Measurements from ENCODE around the gene SNX15.

Gene SNX15

GRCh38 chr11:65071907-65072630, 44.8 kb downstream of the SNX15 start:
- no peak for DNase-seq
- Mint-ChIP-seq H3K36me3 (peaks cover 2 to 4% of the 10 kb centered on the region in 2 donors), H3K27ac (no peak overlapping the region), H3K9me3 (no peaks in the 10 kb centered on the region), H3K4me3 (no peak overlapping the region), H3K27me3 (no peaks in the 10 kb centered on the region), H3K4me1 (peaks cover 3 to 5% of the 10 kb centered on the region in 2 donors)
- ATAC-seq (replicated peaks) = peak in 1 of 2 donors; percentile 42

DNA sequence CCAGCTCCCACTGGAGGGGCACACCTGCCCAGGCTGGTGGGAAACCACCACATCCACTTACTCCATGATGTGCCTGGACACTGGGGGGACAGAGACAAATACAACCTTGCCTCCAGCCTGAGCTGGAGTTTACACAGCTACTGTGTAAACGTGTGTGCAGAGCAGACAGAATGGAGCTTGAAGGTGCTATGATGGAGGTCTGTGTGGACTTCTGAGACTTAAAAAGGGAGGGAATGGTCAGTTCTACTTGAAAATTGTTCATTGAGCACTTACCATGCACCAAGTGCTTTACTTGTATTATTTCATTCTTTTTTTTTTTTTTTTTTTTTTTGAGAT, 45.4 kb downstream of the SNX15 start:
- Mint-ChIP-seq H3K36me3 (peaks cover 4 to 7% of the 10 kb centered on the region in 2 donors), H3K9me3 (no peaks in the 10 kb centered on the region), H3K27ac (no peak overlapping the region), H3K4me3 (no peak overlapping the region), H3K27me3 (no peaks in the 10 kb centered on the region), H3K4me1 (peaks cover 3 to 5% of the 10 kb centered on the region in 2 donors)
- DNase-seq = no peak
- no peak for ATAC-seq (replicated peaks)

GRCh38 chr11:65077451-65077850, 50.2 kb downstream of the SNX15 start:
- H3K27ac Mint-ChIP-seq = no peak overlapping the region
- H3K36me3 Mint-ChIP-seq = peaks cover 9 to 17% of the 10 kb centered on the region in 2 donors
- no peaks in the 10 kb centered on the region for H3K9me3 Mint-ChIP-seq
- ATAC-seq (replicated peaks) = no peak
- H3K4me3 Mint-ChIP-seq = no peak overlapping the region
- H3K4me1 Mint-ChIP-seq = peaks cover 16 to 30% of the 10 kb centered on the region in 2 donors
- DNase-seq = no peak
- no peaks in the 10 kb centered on the region for H3K27me3 Mint-ChIP-seq

GRCh38 chr11:65078151-65078550, 50.9 kb downstream of the SNX15 start:
- peak; percentile 89 for ATAC-seq (replicated peaks)
- no peaks in the 10 kb centered on the region for H3K9me3 Mint-ChIP-seq
- peaks cover 16 to 34% of the 10 kb centered on the region in 2 donors for H3K4me1 Mint-ChIP-seq
- DNase-seq = peak; percentile 35
- no peak overlapping the region for H3K4me3 Mint-ChIP-seq
- H3K27ac Mint-ChIP-seq = peak overlapping the region; percentile 44
- no peaks in the 10 kb centered on the region for H3K27me3 Mint-ChIP-seq
- peaks cover 9 to 17% of the 10 kb centered on the region in 2 donors for H3K36me3 Mint-ChIP-seq

GRCh38 chr11:65078786-65079342, 51.6 kb downstream of the SNX15 start:
- H3K27me3 Mint-ChIP-seq = no peaks in the 10 kb centered on the region
- no peak overlapping the region for H3K27ac Mint-ChIP-seq
- peaks cover 9 to 19% of the 10 kb centered on the region in 2 donors for H3K36me3 Mint-ChIP-seq
- DNase-seq = no peak
- no peaks in the 10 kb centered on the region for H3K9me3 Mint-ChIP-seq
- peak overlapping the region in 1 of 2 donors; percentile 17 for H3K4me3 Mint-ChIP-seq
- ATAC-seq (replicated peaks) = no peak
- H3K4me1 Mint-ChIP-seq = peaks cover 21 to 42% of the 10 kb centered on the region in 2 donors

DNA sequence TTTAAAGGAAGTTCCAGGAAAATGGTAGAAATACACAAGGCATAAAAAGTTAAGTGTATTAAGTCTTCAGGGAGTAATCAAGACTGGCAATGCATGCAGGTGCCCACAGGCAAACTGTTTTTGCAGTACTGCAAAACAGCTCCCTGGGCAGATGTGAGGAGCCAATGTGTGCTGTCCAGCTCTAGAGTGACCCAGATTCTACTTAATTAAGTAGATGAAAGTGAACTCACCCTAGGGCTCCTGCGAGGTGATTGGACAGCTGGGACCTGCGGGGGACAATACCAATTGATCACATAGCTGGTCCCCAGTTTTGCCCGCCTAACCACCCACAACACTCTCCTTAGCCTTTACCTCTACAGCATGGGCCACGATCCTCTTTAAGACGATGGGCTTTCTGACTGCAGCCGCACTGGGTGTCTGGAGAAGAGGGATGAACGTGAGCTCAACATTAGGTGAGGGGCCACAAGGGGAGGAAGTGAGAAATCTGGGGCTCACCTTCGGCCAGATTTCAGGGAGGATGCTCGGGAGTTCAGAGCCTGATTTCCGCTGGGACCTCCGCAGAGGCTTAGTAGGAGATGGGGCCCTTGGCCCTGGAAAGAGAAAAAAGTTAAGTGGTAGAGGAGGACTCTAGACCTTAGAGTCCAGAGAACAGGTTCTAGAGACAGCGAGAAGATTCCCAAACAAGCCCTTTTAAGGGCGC, 56.0 kb downstream of the SNX15 start:
- H3K36me3 Mint-ChIP-seq = peaks cover 24 to 37% of the 10 kb centered on the region in 2 donors
- no peaks in the 10 kb centered on the region for H3K27me3 Mint-ChIP-seq
- DNase-seq (no peak), ATAC-seq (replicated peaks) (peak in 1 of 2 donors; percentile 1)
- H3K9me3 Mint-ChIP-seq = no peaks in the 10 kb centered on the region
- peaks cover 37 to 56% of the 10 kb centered on the region in 2 donors for H3K4me1 Mint-ChIP-seq
- peak overlapping the region; percentile 99 to 100 for H3K4me3 Mint-ChIP-seq
- peak overlapping the region; percentile 98 for H3K27ac Mint-ChIP-seq

DNA sequence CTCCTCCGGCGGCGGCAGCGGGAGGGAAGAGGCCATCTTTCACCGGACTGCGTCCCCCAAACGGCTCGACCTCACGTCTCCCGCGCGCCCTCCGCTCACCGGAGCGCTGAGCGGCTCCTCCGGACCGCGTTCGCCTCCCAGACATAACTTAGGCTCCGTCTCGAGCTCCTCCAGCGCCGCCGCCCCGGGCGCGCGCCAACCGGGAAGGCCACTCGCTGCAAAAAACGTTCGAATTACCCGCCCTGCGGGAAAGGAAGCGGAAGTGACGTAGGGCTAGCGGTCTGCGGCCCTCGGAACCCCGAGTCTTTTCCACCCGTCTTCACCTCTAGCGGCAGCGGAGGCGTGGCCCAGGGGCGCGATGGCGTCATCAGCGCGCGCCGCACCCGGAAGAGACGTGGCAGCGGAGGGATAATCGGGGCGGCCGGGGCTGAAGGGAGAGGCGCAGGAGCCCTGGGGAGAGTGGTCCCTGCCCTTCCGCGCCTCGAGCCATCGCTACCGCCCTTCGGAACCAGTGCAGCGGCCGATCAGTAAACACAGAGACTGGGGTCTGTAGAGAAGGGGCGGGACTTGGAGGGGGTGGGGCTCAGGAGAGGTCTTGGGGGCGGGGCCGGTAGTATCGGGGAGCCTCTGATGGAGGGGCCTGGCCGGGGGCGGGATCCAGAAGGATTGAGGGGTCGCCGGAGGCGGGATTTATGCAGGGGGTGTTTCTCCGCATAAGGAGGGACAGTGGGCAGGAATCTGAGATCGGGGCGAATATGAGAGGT, 56.8 kb downstream of the SNX15 start, which contains the start of the genes CDCA5 and ZFPL1:
Gene CDCA5, minus strand, starts transcription at position 207 of the 764 bp plus-strand sequence. Its CDS starts 62 bp downstream, at position 145.
Gene ZFPL1, plus strand, starts transcription at position 389 of the 764 bp plus-strand sequence. CDS start 477 bp downstream, outside the sequence.
- peaks cover 30 to 49% of the 10 kb centered on the region in 2 donors for H3K4me1 Mint-ChIP-seq
- H3K27me3 Mint-ChIP-seq = no peaks in the 10 kb centered on the region
- H3K4me3 Mint-ChIP-seq = peak within 1 kb of the TSS; percentile 99 to 100
- peaks cover 31 to 44% of the 10 kb centered on the region in 2 donors for H3K36me3 Mint-ChIP-seq
- ATAC-seq (replicated peaks) (peak; percentile 92 to 94), DNase-seq (peak; percentile 96)
- H3K9me3 Mint-ChIP-seq = no peaks in the 10 kb centered on the region
- peak within 1 kb of the TSS; percentile 98 for H3K27ac Mint-ChIP-seq

- H3K4me3 Mint-ChIP-seq = peak overlapping the region; percentile 99 to 100
- H3K4me1 Mint-ChIP-seq = peaks cover 29 to 46% of the 10 kb centered on the region in 2 donors
- H3K27me3 Mint-ChIP-seq = no peaks in the 10 kb centered on the region
- ATAC-seq (replicated peaks) = peak in 1 of 2 donors; percentile 15
- H3K9me3 Mint-ChIP-seq = no peaks in the 10 kb centered on the region
- H3K36me3 Mint-ChIP-seq = peaks cover 37 to 52% of the 10 kb centered on the region in 2 donors
- peak overlapping the region; percentile 98 for H3K27ac Mint-ChIP-seq
- DNase-seq = no peak
These were observed 57.5 kb downstream of the SNX15 start for GRCh38 chr11:65084598-65085375.

DNA sequence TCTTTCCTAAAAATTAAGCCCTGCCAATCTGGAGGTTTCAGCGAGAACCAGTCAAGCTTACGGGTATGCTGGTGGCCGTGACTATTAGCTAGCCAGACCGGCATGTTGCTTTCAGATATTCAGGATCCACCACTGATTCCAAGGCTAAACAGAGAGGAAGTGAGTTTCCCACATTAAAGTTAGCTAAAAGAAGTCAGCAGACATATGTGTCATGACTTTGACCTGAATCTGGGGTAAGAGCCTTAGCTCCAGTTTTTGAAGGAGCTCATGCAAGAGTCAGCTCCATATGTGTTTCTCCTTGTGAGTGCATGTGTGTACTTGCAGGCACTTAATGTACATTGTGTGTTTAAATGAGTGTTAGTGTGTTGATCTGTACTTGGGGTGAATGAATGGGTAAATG, 58.2 kb downstream of the SNX15 start:
- peak overlapping the region; percentile 99 to 100 for H3K4me3 Mint-ChIP-seq
- H3K36me3 Mint-ChIP-seq = peaks cover 37 to 53% of the 10 kb centered on the region in 2 donors
- peaks cover 29 to 45% of the 10 kb centered on the region in 2 donors for H3K4me1 Mint-ChIP-seq
- H3K27me3 Mint-ChIP-seq = no peaks in the 10 kb centered on the region
- no peaks in the 10 kb centered on the region for H3K9me3 Mint-ChIP-seq
- peak overlapping the region; percentile 42 for H3K27ac Mint-ChIP-seq
- ATAC-seq (replicated peaks) (no peak), DNase-seq (no peak)

DNA sequence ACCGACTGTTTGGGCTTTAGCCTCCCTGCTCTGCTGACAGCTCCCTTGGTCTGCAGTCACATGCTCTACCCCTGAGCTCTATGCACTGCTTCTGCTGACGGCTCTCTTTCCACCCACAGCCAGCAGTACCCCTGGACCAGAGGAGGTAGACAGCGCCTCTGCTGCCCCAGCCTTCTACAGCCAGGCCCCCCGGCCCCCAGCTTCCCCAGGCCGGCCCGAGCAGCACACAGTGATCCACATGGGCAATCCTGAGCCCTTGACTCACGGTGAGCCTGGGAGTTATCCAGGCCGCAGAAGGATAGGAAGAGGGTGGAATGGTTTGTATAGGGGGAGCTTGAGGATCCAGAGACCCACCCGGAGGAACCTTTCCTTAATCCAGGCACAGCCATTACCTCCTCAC, 59.6 kb downstream of the SNX15 start:
- H3K36me3 Mint-ChIP-seq = peaks cover 33 to 49% of the 10 kb centered on the region in 2 donors
- H3K4me1 Mint-ChIP-seq = peaks cover 24 to 32% of the 10 kb centered on the region in 2 donors

GRCh38 chr11:65087216-65087615, 60.0 kb downstream of the SNX15 start:
- no peak overlapping the region for H3K27ac Mint-ChIP-seq
- peaks cover 24 to 32% of the 10 kb centered on the region in 2 donors for H3K4me1 Mint-ChIP-seq
- H3K9me3 Mint-ChIP-seq = no peaks in the 10 kb centered on the region
- no peak for DNase-seq
- peaks cover 33 to 49% of the 10 kb centered on the region in 2 donors for H3K36me3 Mint-ChIP-seq
- no peaks in the 10 kb centered on the region for H3K27me3 Mint-ChIP-seq
- H3K4me3 Mint-ChIP-seq = no peak overlapping the region
- no peak for ATAC-seq (replicated peaks)

More for the DNA sequence above, 59.6 kb downstream of the SNX15 start:
- Mint-ChIP-seq H3K4me3 (no peak overlapping the region), H3K9me3 (no peaks in the 10 kb centered on the region), H3K27me3 (no peaks in the 10 kb centered on the region), H3K27ac (no peak overlapping the region)
- DNase-seq = no peak
- no peak for ATAC-seq (replicated peaks)

DNA sequence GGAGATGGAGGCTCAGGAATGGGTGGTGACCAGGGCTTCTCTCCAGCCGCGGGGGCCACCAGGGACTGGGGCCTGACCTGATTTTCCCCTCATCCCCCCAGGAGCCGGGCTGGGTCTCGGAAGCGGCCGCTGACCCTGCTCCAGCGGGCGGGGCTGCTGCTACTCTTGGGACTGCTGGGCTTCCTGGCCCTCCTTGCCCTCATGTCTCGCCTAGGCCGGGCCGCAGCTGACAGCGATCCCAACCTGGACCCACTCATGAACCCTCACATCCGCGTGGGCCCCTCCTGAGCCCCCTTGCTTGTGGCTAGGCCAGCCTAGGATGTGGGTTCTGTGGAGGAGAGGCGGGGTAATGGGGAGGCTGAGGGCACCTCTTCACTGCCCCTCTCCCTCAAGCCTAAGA, 60.6 kb downstream of the SNX15 start:
- H3K9me3 Mint-ChIP-seq = no peaks in the 10 kb centered on the region
- H3K4me1 Mint-ChIP-seq = peaks cover 27 to 35% of the 10 kb centered on the region in 2 donors
- peaks cover 33 to 49% of the 10 kb centered on the region in 2 donors for H3K36me3 Mint-ChIP-seq
- H3K27me3 Mint-ChIP-seq = no peaks in the 10 kb centered on the region
- no peak overlapping the region for H3K27ac Mint-ChIP-seq
- no peak for ATAC-seq (replicated peaks)
- DNase-seq = no peak
- H3K4me3 Mint-ChIP-seq = no peak overlapping the region

GRCh38 chr11:65089621-65090020, 62.4 kb downstream of the SNX15 start:
- H3K36me3 Mint-ChIP-seq = peaks cover 33 to 41% of the 10 kb centered on the region in 2 donors
- H3K9me3 Mint-ChIP-seq = no peaks in the 10 kb centered on the region
- DNase-seq (no peak), ATAC-seq (replicated peaks) (no peak)
- no peak overlapping the region for H3K4me3 Mint-ChIP-seq
- no peaks in the 10 kb centered on the region for H3K27me3 Mint-ChIP-seq
- H3K4me1 Mint-ChIP-seq = peaks cover 15 to 17% of the 10 kb centered on the region in 2 donors
- H3K27ac Mint-ChIP-seq = no peak overlapping the region

Measured in stimulated activated naive B cell treated with anti-CD40 and anti-IgM and Interleukin-4, amounts not matched to agents 10 μg/mL and 1 μg/mL and 100 μg/mL, for 72 hours (primary cell).